NCI-H2107 treated with DMSO at 0.1 percent for 48 hours (cell line): Measurements from ENCODE around the gene XXYLT1.
A peak's percentile ranks its signal among the peaks of the same experiment; 100 is the strongest.

Experiments
- DNase-seq: peaks from one replicate; lab custom pipeline; 2025; ENCODE audit not compliant: unreplicated experiment; lab: John Stamatoyannopoulos, UW

The XXYLT1 gene

GRCh38 chr3:195251336-195252065, 19.5 kb downstream of the XXYLT1 start:
- DNase-seq = no peak

GRCh38 chr3:195250473-195251251, 20.3 kb downstream of the XXYLT1 start:
- peak; percentile 94 for DNase-seq

GRCh38 chr3:195249858-195250464, 21.0 kb downstream of the XXYLT1 start:
- DNase-seq = no peak

- no peak for DNase-seq
Observed at GRCh38 chr3:195249057-195249770, 21.7 kb downstream of the XXYLT1 start.

GRCh38 chr3:195248281-195248680, 22.7 kb downstream of the XXYLT1 start:
- DNase-seq = no peak

- no peak for DNase-seq
Observed at GRCh38 chr3:195247863-195248189, 23.1 kb downstream of the XXYLT1 start.

- no peak for DNase-seq
Observed at GRCh38 chr3:195247086-195247862, 23.7 kb downstream of the XXYLT1 start.

- no peak for DNase-seq
Observed at GRCh38 chr3:195246581-195246995, 24.4 kb downstream of the XXYLT1 start.

- no peak for DNase-seq
Observed at GRCh38 chr3:195245531-195245951, 25.4 kb downstream of the XXYLT1 start.

- no peak for DNase-seq
Observed at GRCh38 chr3:195241592-195242355, 29.2 kb downstream of the XXYLT1 start.

GRCh38 chr3:195240939-195241338, 30.0 kb downstream of the XXYLT1 start:
- DNase-seq = no peak

- no peak for DNase-seq
Observed at GRCh38 chr3:195240171-195240701, 30.7 kb downstream of the XXYLT1 start.

- no peak for DNase-seq
Observed at GRCh38 chr3:195239121-195239520, 31.8 kb downstream of the XXYLT1 start.

- DNase-seq = peak; percentile 25
Observed at GRCh38 chr3:195238586-195239118, 32.3 kb downstream of the XXYLT1 start.

GRCh38 chr3:195238081-195238571, 32.8 kb downstream of the XXYLT1 start:
- DNase-seq = no peak

GRCh38 chr3:195236801-195237570, 34.0 kb downstream of the XXYLT1 start:
- no peak for DNase-seq

- no peak for DNase-seq
Observed at GRCh38 chr3:195236076-195236798, 34.7 kb downstream of the XXYLT1 start.

GRCh38 chr3:195230244-195230643, 40.7 kb downstream of the XXYLT1 start:
- DNase-seq = no peak
